GM19043 (cell line): ENCODE data around the gene S100A3.
"Not testable (repeated sequence)": the region's sequence is repeated elsewhere in the genome, so short reads cannot be mapped to it uniquely, and the experiment has no call there.

Source experiments
- ATAC-seq: cut with Tn5 transposase; IDR thresholded peaks from one replicate; pipeline ENCODE4 v1.9.1; 2021; ENCODE audit warnings: low read depth; ENCODE audit not compliant: unreplicated experiment

Gene S100A3

GRCh38 chr1:153570874-153571273 is 21.8 kb upstream of the S100A3 start:
- no peak for ATAC-seq

- no peak for ATAC-seq
These were observed 20.4 kb upstream of the S100A3 start for GRCh38 chr1:153569465-153569864.

GRCh38 chr1:153568367-153569099 is 19.5 kb upstream of the S100A3 start:
- ATAC-seq: no peak

- no peak for ATAC-seq
These were observed 18.7 kb upstream of the S100A3 start for GRCh38 chr1:153567621-153568366.

GRCh38 chr1:153566414-153567371 is 17.6 kb upstream of the S100A3 start:
- ATAC-seq: no peak

GRCh38 chr1:153565529-153566374 is 16.7 kb upstream of the S100A3 start, which contains the start of gene S100A2:
S100A2 (minus strand) TSS chr1:153565844; CDS start chr1:153563877, 1,967 bp downstream.
- no peak for ATAC-seq

- ATAC-seq: no peak
These were observed 14.9 kb upstream of the S100A3 start for GRCh38 chr1:153563991-153564390.

GRCh38 chr1:153563483-153563901 is 14.4 kb upstream of the S100A3 start:
- no peak for ATAC-seq

GRCh38 chr1:153562021-153562420 is 13.0 kb upstream of the S100A3 start:
- ATAC-seq: not testable (repeated sequence)

GRCh38 chr1:153561466-153561985 is 12.5 kb upstream of the S100A3 start:
- no peak for ATAC-seq

- ATAC-seq: no peak
These were observed 11.9 kb upstream of the S100A3 start for GRCh38 chr1:153560771-153561465.

GRCh38 chr1:153560241-153560640 is 11.2 kb upstream of the S100A3 start:
- no peak for ATAC-seq

GRCh38 chr1:153557877-153558276 is 8.8 kb upstream of the S100A3 start:
- ATAC-seq: no peak

GRCh38 chr1:153556348-153556747 is 7.3 kb upstream of the S100A3 start:
- no peak for ATAC-seq

- no peak for ATAC-seq
These were observed 4.9 kb upstream of the S100A3 start for GRCh38 chr1:153553830-153554541.

GRCh38 chr1:153553096-153553495 is 4.0 kb upstream of the S100A3 start:
- ATAC-seq: no peak

- ATAC-seq: no peak
These were observed 3.3 kb upstream of the S100A3 start for GRCh38 chr1:153552335-153552734.

- ATAC-seq: no peak
These were observed 1.9 kb upstream of the S100A3 start for GRCh38 chr1:153550827-153551500.
